H1 (cell line): Measurements from ENCODE around the gene BABAM2. TPM values are rescaled to one million over a fixed set of nuclear protein-coding genes. Genes with fewer than 3 reads are reported as not detected.

Source experiments
- CTCF ChIA-PET: fragments of 300-600 bp; sonication (Branson Sonifier 250); formaldehyde crosslinking; loops from one replicate; lab custom pipeline; 2021; ENCODE audit not compliant: partially characterized antibody; lab: Charles Lee
- POLR2A ChIA-PET: fragments of 300-600 bp; sonication (Branson Sonifier 250); formaldehyde crosslinking; loops from one replicate; lab custom pipeline; 2021; ENCODE audit warnings: inconsistent platforms; ENCODE audit not compliant: partially characterized antibody; lab: Charles Lee
- DNase-seq, 2 experiments: peaks; one replicate each; pipeline versions ENCODE4 v3.0.0 to v3.0.0-alpha.2; 2010 to 2022; ENCODE audit warnings: low spot score in 2 of 2, low read depth in 1 of 2, mixed read lengths in 1 of 2
- FAIRE-seq: peaks from 2 replicates; lab custom pipeline; 2011; peaks lifted over from hg19 to GRCh38; lab: Jason Lieb, UNC
- H2AFZ ChIP-seq: 2 replicates; pipeline ENCODE4 v1.8.1; 2012; ENCODE audit warnings: low read length, inconsistent platforms
- H2AK5ac ChIP-seq: 2 replicates; pipeline ENCODE4 v1.6.1; 2013; ENCODE audit warnings: low read depth, low read length
- H2BK120ac ChIP-seq: replicated peaks from 2 replicates; pipeline ENCODE3; 2013; ENCODE audit warnings: low read depth, low read length, inconsistent platforms
- H2BK12ac ChIP-seq: 2 replicates; pipeline ENCODE4 v1.6.1; 2013; ENCODE audit warnings: low read depth, low read length
- H2BK15ac ChIP-seq: 2 replicates; pipeline ENCODE4 v1.6.1; 2013; ENCODE audit warnings: low read length
- H2BK20ac ChIP-seq: 2 replicates; pipeline ENCODE4 v1.6.1; 2013; ENCODE audit warnings: low read length
- H2BK5ac ChIP-seq: 2 replicates; pipeline ENCODE4 v1.6.1; 2013; ENCODE audit warnings: low read depth, low read length
- H3K14ac ChIP-seq: 2 replicates; pipeline ENCODE4 v1.6.1; 2013; ENCODE audit warnings: inconsistent platforms; ENCODE audit not compliant: insufficient read length
- H3K18ac ChIP-seq: 2 replicates; pipeline ENCODE4 v1.6.1; 2013; ENCODE audit warnings: low read length; ENCODE audit errors: extremely low read depth
- H3K23ac ChIP-seq: 2 replicates; pipeline ENCODE4 v1.6.1; 2013; ENCODE audit warnings: inconsistent platforms; ENCODE audit not compliant: insufficient read length
- H3K23me2 ChIP-seq: 2 replicates; pipeline ENCODE4 v1.6.1; 2013; ENCODE audit warnings: low read depth, low read length
- H3K27ac ChIP-seq: 2 replicates; pipeline ENCODE4 v1.6.1; 2011; ENCODE audit warnings: low read depth, low read length, inconsistent platforms
- H3K27me3 ChIP-seq, 4 experiments: replicated peaks in 1 of 4; 1 replicate in 1 of 4; 2 replicates in 3 of 4; pipeline versions ENCODE4 v1.6.1 to v1.8.1; 2011 to 2013; ENCODE audit warnings: low read length in 3 of 4, mild to moderate bottlenecking in 3 of 4, inconsistent platforms in 2 of 4, mixed read lengths in 2 of 4, moderate library complexity in 1 of 4; ENCODE audit not compliant: control insufficient read depth in 3 of 4, insufficient read depth in 3 of 4; ENCODE audit errors: extremely low read depth in 1 of 4
- H3K36me3 ChIP-seq, 4 experiments: 2 replicates each; pipeline versions ENCODE4 v1.6.1 to v1.8.1; 2011 to 2013; ENCODE audit warnings: mild to moderate bottlenecking in 4 of 4, low read length in 3 of 4, moderate library complexity in 2 of 4, control low read depth in 1 of 4, inconsistent platforms in 1 of 4; ENCODE audit not compliant: insufficient read depth in 4 of 4, control insufficient read depth in 2 of 4
- H3K4ac ChIP-seq: replicated peaks from 2 replicates; pipeline ENCODE3; 2013; ENCODE audit warnings: low read length, low read depth, mixed read lengths, inconsistent platforms; ENCODE audit not compliant: insufficient read length
- H3K4me1 ChIP-seq, 4 experiments: replicated peaks in 1 of 4; 1 replicate in 1 of 4; 2 replicates in 3 of 4; pipeline versions ENCODE4 v1.6.1 to v1.8.1; 2011 to 2013; ENCODE audit warnings: low read length in 3 of 4, inconsistent platforms in 2 of 4, mixed read lengths in 1 of 4; ENCODE audit not compliant: insufficient read depth in 4 of 4, control insufficient read depth in 3 of 4
- H3K4me2 ChIP-seq, 2 experiments: 2 replicates each; pipeline versions ENCODE4 v1.6.1 to v1.8.1; 2011 to 2013; ENCODE audit warnings: low read depth in 2 of 2, low read length in 2 of 2, control low read depth in 1 of 2, inconsistent platforms in 1 of 2, mild to moderate bottlenecking in 1 of 2; ENCODE audit not compliant: insufficient read depth in 1 of 2
- H3K4me3 ChIP-seq, 4 experiments: fragments of 200-600, 300-600 bp in 1 of 4; sonication (generic), shearing (Covaris generic), sonication (Bioruptor Twin) in 1 of 4; 2 replicates each; pipeline versions ENCODE4 v1.5.1 to v1.8.1; 2011 to 2016; ENCODE audit warnings: low read length in 4 of 4, low read depth in 3 of 4, control low read depth in 2 of 4, inconsistent platforms in 2 of 4, mild to moderate bottlenecking in 2 of 4, mixed read lengths in 1 of 4, moderate library complexity in 1 of 4; ENCODE audit not compliant: insufficient read depth in 2 of 4; ENCODE audit errors: extremely low read depth in 1 of 4
- H3K56ac ChIP-seq: replicated peaks from 2 replicates; pipeline ENCODE3; 2013; ENCODE audit warnings: low read depth, mild to moderate bottlenecking, mixed read lengths, low read length, inconsistent platforms; ENCODE audit not compliant: insufficient read length
- H3K79me1 ChIP-seq: 2 replicates; pipeline ENCODE4 v1.6.1; 2013; ENCODE audit warnings: low read depth, low read length, control low read depth
- H3K79me2 ChIP-seq, 2 experiments: 2 replicates each; pipeline versions ENCODE4 v1.6.1 to v1.8.1; 2012 to 2013; ENCODE audit warnings: low read length in 2 of 2, mild to moderate bottlenecking in 2 of 2, inconsistent platforms in 1 of 2; ENCODE audit not compliant: insufficient read depth in 2 of 2, control insufficient read depth in 1 of 2
- H3K9ac ChIP-seq, 4 experiments: replicated peaks in 1 of 4; 1 replicate in 1 of 4; 2 replicates in 3 of 4; pipeline versions ENCODE4 v1.6.1 to v1.8.1; 2011 to 2013; ENCODE audit warnings: low read depth in 3 of 4, low read length in 3 of 4, control low read depth in 2 of 4, mild to moderate bottlenecking in 2 of 4, moderate library complexity in 2 of 4, inconsistent platforms in 1 of 4; ENCODE audit errors: extremely low read depth in 1 of 4
- H3K9me3 ChIP-seq, 2 experiments: 2 replicates each; pipeline versions ENCODE4 v1.6.1 to v1.8.1; 2012 to 2013; ENCODE audit warnings: mild to moderate bottlenecking in 2 of 2, moderate library complexity in 2 of 2, control low read depth in 1 of 2, inconsistent platforms in 1 of 2, low read depth in 1 of 2, low read length in 1 of 2, mixed read lengths in 1 of 2; ENCODE audit not compliant: insufficient read depth in 2 of 2
- H4K20me1 ChIP-seq, 2 experiments: replicated peaks in 1 of 2; 2 replicates each; pipeline versions ENCODE3 to v1.8.1; 2011 to 2013; ENCODE audit warnings: inconsistent platforms in 2 of 2, low read length in 2 of 2, mild to moderate bottlenecking in 1 of 2; ENCODE audit not compliant: insufficient read depth in 2 of 2, control insufficient read depth in 1 of 2
- H4K5ac ChIP-seq: 2 replicates; pipeline ENCODE4 v1.6.1; 2013; ENCODE audit warnings: low read length, low read depth, mixed read lengths, inconsistent platforms; ENCODE audit not compliant: insufficient read length
- H4K8ac ChIP-seq: 2 replicates; pipeline ENCODE4 v1.8.0; 2013; ENCODE audit warnings: mild to moderate bottlenecking, moderate library complexity, low read length, inconsistent platforms; ENCODE audit not compliant: insufficient read depth; ENCODE audit errors: extremely low read depth
- H4K91ac ChIP-seq: replicated peaks from 2 replicates; pipeline ENCODE3; 2013; ENCODE audit warnings: low read length, mixed read lengths, inconsistent platforms; ENCODE audit not compliant: insufficient read length
- CTBP2 ChIP-seq: IDR thresholded peaks from 2 replicates; pipeline ENCODE4 v1.7.0; 2011; ENCODE audit warnings: borderline replicate concordance, mild to moderate bottlenecking, moderate library complexity, mixed read lengths, low read length; ENCODE audit not compliant: insufficient read depth, insufficient read length
- KDM1A ChIP-seq: fragments of 200-600, 300-600 bp; sonication (generic); IDR thresholded peaks from 2 replicates; pipeline ENCODE4 v1.7.1; 2016; ENCODE audit warnings: mild to moderate bottlenecking, low read length, borderline replicate concordance
- KDM5A ChIP-seq: fragments of 200-600 bp; IDR thresholded peaks from 2 replicates; pipeline ENCODE4 v1.7.1; 2012; ENCODE audit warnings: mild to moderate bottlenecking, low read length, inconsistent platforms, mixed read lengths
- POU5F1 ChIP-seq: IDR thresholded peaks from 2 replicates; pipeline ENCODE4 v1.6.1; 2011; ENCODE audit warnings: low read depth, mild to moderate bottlenecking, low read length, moderate library complexity
- RFX5 ChIP-seq: IDR thresholded peaks from 2 replicates; pipeline ENCODE4 v1.6.1; 2011; ENCODE audit warnings: low read depth, low read length, improper control_type of control experiment, borderline replicate concordance
- SAP30 ChIP-seq: fragments of 300-600 bp; sonication (generic); IDR thresholded peaks from 2 replicates; pipeline ENCODE4 v1.7.1; 2012; ENCODE audit warnings: low read length, moderate library complexity, mild to moderate bottlenecking, inconsistent platforms; ENCODE audit not compliant: insufficient read depth, insufficient replicate concordance
- SIRT6 ChIP-seq: IDR thresholded peaks from one replicate; pipeline ENCODE4 v1.7.1; 2012; ENCODE audit warnings: low read length, inconsistent platforms
- SP1 ChIP-seq: IDR thresholded peaks from 2 replicates; pipeline ENCODE4 v1.6.1; 2011; ENCODE audit warnings: low read depth, low read length
- SP2 ChIP-seq: IDR thresholded peaks from 2 replicates; pipeline ENCODE4 v1.6.1; 2012; ENCODE audit warnings: mild to moderate bottlenecking, low read length, inconsistent platforms
- SRF ChIP-seq: IDR thresholded peaks from 2 replicates; pipeline ENCODE4 v1.6.1; 2011; ENCODE audit warnings: mild to moderate bottlenecking, low read depth, low read length, moderate library complexity
- WGBS, 2 experiments: shearing (Covaris generic) in 1 of 2; methylation state at CpG; one replicate each; pipeline versions ENCODE4 v1.1.6 to v1.1.7; 2013 to 2015; ENCODE audit warnings: low lambda C conversion rate in 2 of 2, mixed read lengths in 2 of 2, inconsistent platforms in 1 of 2, low coverage in 1 of 2, missing lambda C conversion rate in 1 of 2; ENCODE audit not compliant: insufficient replicate concordance in 2 of 2, insufficient coverage in 1 of 2, insufficient read length in 1 of 2; ENCODE audit errors: extremely low coverage in 1 of 2, missing lambda C conversion rate in 1 of 2; 5-methylcytosine and 5-hydroxymethylcytosine counted together
- polyA plus RNA-seq, 7 experiments: library from polyadenylated mRNA; depleted of rRNA in 3 of 7; stranded (reverse) in 5 of 7; unstranded in 2 of 7; fragments of >200 nt in 5 of 7; fragments of 200-250 nt in 2 of 7; gene quantifications; 1 replicate in 5 of 7; 2 replicates in 1 of 7; 4 replicates in 1 of 7; pipeline versions ENCODE4 v1.2.1 to v1.2.3, GENCODE V29; 2011 to 2013; ENCODE audit warnings: missing spikeins in 2 of 7, mixed read lengths in 2 of 7
- total RNA-seq: library from RNA; stranded (reverse); fragmentation: NEBNext Ultra II Directional; extraction: Animal tissue kit (Norgen Biotek cat#: 25700); gene quantifications from 2 replicates; pipeline ENCODE4 v1.2.1, GENCODE V29; 2021
- TF ChIP-seq, protein P1 (sequence below): IDR thresholded peaks from 2 replicates; pipeline ENCODE4 v1.6.1; 2012; ENCODE audit warnings: inconsistent platforms
- TF ChIP-seq, protein P2 (sequence below), 3 experiments: IDR thresholded peaks; 1 replicate in 2 of 3; 2 replicates in 1 of 3; pipeline versions ENCODE4 v1.5.1 to v1.6.1; 2011; ENCODE audit warnings: low read length in 3 of 3, mild to moderate bottlenecking in 3 of 3, inconsistent platforms in 2 of 3, low read depth in 1 of 3, moderate library complexity in 1 of 3; ENCODE audit not compliant: insufficient read depth in 1 of 3; ENCODE audit errors: control extremely low read depth in 1 of 3

Gene BABAM2
- total and polyA plus RNA-seq, 2 of the 8 experiments (the other 6 are each of a cell fraction or from before 2014, with no cell fraction given) = 15.8 to 20.9 TPM

DNA sequence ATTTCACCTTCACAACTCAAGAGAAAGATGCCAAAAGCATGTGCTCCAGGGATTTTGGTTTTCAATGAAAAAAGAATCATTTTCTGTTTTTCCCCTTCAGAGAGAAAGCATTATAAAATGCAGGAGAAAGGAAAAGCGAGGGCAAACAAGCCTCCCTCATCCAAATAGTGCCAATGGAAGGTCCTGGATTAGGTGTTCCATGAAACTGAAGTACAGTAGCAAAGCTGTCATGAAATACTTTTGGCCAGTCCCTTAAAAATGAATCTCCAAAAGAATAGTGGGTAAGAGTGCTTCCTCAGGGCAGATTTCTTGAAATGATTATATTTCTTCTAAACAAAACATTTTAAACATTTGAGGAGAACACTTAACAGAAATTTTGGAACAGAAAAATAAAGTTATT, 320.0 kb downstream of the BABAM2 start:
- Histone ChIP-seq H3K4me1 (no peaks in the 10 kb centered on the region), H2BK5ac (no peak overlapping the region), H3K9ac (no peak overlapping the region), H4K91ac (no peak overlapping the region), H2BK12ac (no peak overlapping the region), H3K79me1 (no peaks in the 10 kb centered on the region), H3K4me2 (no peak overlapping the region), H4K8ac (no peak overlapping the region), H3K23me2 (no peaks in the 10 kb centered on the region), H3K23ac (no peak overlapping the region), H3K18ac (no peak overlapping the region), H4K20me1 (no peaks in the 10 kb centered on the region), H2AK5ac (no peak overlapping the region), H3K9me3 (no peaks in the 10 kb centered on the region), H2AFZ (no peak overlapping the region), H3K56ac (no peak overlapping the region), H3K27ac (no peak overlapping the region), H2BK15ac (no peak overlapping the region), H3K14ac (no peak overlapping the region), H3K79me2 (no peaks in the 10 kb centered on the region), H3K4me3 (no peak overlapping the region), H4K5ac (no peak overlapping the region), H3K4ac (no peak overlapping the region), H2BK20ac (no peak overlapping the region), H3K27me3 (no peaks in the 10 kb centered on the region), H2BK120ac (no peak overlapping the region), H3K36me3 (no peaks in the 10 kb centered on the region)
- CTCF ChIA-PET = interaction anchor here (0.6 kb wide), 1 partner anchor 14 kb away, joined by 3 read pairs; no protein-coding TSS in a partner anchor
- DNase-seq (no peak), FAIRE-seq (no peak)
- WGBS, 2 experiments = 100% methylated on average over 1 of the region's 1 CpG; no CpG with 5 or more reads in 1 of the 2 experiments
- POLR2A ChIA-PET = no interaction called here
- TF ChIP-seq SRF (no peak), KDM1A (no peak), KDM5A (no peak), CTBP2 (no peak), POU5F1 (no peak), SIRT6 (no peak), SAP30 (no peak), SP2 (no peak), SP1 (no peak), RFX5 (no peak)
- TF ChIP-seq, protein P1, sequence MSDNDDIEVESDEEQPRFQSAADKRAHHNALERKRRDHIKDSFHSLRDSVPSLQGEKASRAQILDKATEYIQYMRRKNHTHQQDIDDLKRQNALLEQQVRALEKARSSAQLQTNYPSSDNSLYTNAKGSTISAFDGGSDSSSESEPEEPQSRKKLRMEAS = no peak
- TF ChIP-seq, protein P2, sequence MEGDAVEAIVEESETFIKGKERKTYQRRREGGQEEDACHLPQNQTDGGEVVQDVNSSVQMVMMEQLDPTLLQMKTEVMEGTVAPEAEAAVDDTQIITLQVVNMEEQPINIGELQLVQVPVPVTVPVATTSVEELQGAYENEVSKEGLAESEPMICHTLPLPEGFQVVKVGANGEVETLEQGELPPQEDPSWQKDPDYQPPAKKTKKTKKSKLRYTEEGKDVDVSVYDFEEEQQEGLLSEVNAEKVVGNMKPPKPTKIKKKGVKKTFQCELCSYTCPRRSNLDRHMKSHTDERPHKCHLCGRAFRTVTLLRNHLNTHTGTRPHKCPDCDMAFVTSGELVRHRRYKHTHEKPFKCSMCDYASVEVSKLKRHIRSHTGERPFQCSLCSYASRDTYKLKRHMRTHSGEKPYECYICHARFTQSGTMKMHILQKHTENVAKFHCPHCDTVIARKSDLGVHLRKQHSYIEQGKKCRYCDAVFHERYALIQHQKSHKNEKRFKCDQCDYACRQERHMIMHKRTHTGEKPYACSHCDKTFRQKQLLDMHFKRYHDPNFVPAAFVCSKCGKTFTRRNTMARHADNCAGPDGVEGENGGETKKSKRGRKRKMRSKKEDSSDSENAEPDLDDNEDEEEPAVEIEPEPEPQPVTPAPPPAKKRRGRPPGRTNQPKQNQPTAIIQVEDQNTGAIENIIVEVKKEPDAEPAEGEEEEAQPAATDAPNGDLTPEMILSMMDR (IDR thresholded peaks at IDR 0.05; ENCODE audit: control extremely low read depth in 1 of 3, insufficient read depth in 1 of 3, low read depth in 1 of 3, low read length in 3 of 3) = no peak
